GM18499 (cell line): Measurements from ENCODE around the gene IL12B.

Experiments
- ATAC-seq: cut with Tn5 transposase; IDR thresholded peaks from one replicate; pipeline ENCODE4 v1.9.1; 2021; ENCODE audit warnings: moderate number of reproducible peaks; ENCODE audit not compliant: insufficient read depth, unreplicated experiment

The IL12B gene

DNA sequence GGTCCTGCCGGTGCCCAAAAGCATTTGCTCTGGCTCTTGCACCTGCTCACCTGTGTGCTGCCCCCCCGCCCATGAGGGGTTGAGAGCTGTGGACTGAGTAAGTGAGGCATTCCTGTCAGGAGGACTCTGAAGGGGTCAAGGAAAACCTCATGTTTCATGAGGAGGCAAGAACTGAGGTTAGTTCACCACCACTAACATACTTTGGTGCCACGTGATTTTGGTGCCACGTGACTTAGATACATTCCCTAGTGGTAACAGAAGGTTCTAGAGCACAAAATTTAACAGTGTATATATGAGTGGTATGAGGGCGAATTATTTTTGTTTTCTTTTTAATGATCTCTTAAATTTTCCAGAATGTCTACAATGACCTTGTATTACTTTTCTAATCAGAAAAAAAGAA is 6.3 kb upstream of the IL12B start:
- no peak for ATAC-seq

DNA sequence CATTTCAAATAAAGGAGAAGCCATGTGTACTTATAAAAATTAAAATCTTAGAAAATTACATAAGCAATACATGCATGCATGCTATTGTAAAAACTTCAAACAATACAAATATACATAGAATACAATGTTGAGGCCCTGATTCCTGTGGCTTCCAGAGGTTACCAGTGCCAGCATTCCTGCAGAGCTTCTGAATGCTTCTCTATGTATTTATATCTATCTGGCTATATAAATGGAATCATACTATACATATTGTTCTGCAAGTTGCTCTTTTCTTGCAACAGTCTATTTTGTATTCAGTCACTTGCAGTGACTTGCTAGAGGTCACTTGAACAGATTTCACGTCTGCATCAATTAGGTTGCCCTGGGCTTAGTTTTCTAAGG is 3.2 kb upstream of the IL12B start:
- no peak for ATAC-seq

DNA sequence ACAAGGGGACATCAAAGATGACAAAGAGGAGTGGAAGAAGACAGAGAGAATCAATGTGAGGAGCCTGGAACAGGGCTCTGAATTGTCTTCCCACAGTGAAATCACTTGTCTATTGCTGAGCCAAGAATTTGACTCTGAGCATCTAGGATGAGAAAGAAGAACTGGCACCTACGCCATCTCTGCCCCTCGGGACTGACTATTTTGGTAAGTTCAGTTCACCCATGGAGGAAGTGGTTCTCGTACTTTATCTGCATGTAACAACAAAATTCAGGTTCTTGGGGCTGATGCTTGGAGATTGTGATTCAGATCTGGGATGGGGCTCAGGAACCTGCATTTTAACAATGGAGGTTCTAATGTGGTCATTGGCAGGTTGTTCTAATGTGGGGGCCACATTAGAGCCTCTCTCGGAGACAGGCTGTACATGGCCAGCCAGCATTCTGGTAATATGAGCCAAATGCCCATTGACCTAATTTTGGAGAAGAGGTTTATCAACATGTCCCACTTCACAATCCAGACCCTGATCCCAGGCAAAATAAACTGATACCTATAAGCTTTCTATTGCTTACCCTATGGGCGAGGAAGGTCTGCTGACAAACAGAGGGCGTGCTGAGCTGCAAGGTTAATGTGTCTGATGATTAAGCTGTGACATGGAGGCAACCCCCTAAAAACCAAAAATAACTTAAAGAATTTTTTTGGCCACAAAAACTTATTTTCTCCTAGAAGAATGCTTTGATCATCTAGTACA is 2.7 kb upstream of the IL12B start:
- ATAC-seq = no peak

DNA sequence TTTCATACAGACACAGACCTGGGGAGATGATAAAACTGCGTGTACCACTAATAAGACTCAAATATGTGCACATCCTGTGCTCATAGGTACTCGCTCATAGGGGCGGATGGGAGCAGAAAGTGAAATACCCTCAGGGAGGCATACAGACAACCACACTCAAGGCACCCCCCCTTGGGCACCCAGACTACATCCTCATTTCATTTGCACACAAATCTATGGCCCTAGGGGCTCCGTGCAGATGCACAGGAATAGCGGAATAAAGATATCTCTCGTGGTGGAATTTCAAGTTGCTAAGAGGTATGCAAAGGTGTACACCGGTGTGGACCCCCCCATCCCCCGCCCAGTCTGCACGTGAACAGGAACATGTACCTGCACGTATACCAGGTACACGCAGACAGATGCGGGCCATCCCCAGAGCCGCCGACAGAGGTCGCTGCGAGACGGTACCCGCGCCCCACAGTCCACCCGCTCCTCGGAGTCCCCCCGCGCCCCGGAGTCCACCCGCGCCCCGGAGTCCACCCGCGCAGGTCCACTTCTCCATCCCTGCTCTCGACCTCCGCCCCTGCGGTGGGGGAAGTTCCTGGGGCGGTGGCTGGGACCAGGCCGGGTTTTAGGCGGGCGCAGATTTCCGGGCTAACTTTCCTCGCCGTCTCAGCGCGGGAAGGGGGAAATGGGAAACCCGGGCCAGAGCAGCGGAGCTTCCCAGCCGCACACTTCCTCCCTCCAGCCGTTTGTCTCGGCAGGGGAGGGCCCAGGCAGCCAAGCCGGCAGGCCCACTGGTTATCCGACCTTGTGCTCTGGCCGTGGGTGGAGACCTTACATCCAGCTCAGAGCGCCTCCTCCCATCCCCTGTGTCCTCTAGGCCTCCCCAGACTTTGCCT is 1.0 kb upstream of the IL12B start:
- ATAC-seq = no peak

DNA sequence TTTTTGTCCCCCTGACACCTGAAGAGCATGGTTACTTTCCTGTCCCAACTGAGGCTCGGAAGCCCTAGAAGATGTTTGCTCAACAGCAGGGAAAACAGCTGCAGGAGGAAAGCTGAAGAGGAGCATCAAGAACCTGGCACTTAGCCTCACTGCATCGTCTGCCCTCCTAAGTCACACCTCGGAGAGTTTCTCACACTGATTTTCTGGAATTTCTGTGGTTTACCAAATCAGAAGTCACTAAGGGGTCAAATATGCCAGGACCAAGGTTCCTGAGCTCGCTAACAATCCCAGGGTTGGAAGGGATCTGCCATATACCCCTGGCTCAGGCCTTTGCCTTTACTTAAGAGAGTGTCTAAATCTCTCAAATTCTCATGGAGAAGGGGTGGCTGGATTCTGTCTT is 5.3 kb downstream of the IL12B start:
- no peak for ATAC-seq

DNA sequence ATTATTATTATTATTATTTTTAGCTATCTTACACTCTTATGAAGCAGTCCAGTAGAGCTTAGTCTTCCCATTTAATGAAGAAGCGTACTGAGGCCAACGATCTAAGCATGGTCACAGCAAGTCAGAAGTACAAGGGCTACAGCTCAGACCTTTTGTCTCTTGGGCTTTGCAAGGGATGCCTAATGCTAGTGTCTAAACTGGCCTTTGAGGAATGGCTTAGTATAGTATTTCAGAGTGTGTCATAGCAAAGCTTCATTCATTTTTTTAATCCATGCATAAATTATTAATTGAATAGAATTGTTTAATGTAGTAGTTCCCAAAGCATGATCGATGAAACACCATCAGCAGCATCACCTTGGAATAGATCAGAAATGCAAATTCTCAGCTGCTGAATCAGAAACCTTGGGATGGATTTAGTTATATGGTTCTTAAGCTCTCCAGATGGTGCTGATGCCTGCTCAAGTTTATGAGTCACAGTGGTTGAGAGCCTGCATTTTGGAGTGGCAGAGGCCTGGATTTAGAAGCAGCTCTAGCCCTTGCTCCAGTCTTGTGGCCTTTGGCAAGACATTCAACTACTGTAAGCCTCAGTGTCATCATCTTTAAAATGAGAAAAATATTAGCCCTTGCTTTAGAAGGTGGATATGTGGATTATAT is 6.1 kb downstream of the IL12B start:
- ATAC-seq = no peak

DNA sequence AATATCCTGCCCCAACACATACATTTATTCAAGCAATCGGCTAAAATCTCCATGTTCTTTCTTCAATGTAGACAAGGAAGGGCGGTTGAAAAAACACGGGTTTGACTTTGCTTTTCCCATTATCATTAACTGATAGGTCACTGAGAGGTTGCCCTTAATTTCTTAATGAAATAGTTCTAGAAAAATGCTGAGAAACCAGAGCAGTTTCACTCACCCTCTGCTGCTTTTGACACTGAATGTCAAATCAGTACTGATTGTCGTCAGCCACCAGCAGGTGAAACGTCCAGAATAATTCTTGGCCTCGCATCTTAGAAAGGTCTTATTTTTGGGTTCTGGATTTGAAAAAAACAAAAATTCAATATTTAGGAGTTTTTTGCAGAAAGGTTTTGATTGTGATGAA is 8.1 kb downstream of the IL12B start:
- no peak for ATAC-seq

DNA sequence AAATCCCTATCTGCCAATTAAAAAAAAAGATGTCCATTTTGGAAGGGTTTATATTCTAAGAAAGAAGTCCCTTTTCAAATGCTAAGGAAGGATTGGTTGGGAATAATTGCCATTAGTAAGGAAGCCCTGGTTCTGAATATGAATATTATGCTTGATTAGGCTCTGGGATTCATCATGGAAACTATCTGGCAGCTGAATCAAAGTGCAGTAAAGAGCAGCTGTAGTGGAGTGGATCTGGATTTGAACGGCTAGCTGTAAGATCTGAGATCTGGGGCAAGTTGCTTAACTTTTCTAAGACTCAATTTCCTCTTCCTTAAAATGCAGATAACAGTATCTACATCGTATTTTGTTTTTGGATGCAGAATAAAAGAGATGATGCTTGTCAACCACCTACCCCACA is 10.5 kb downstream of the IL12B start:
- ATAC-seq = no peak

DNA sequence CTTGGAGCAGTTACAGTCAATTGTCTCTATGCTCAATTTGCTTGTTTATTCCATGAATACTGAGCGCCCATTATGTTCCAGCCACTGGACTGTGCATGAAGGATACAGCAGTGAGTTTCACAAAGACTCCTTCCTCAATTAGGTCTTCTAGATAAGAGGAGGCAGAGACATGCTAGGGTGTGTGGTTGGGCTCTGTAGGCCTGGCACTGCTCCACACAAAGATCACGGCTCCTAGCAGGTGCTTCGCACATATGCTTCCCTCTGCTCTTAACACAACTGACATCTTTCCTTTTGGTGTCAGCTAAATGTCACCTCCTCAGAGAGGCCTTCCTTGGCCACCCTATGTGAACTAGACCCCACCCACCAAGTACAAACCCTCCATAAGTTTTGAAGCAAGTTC is 10.9 kb downstream of the IL12B start:
- no peak for ATAC-seq

DNA sequence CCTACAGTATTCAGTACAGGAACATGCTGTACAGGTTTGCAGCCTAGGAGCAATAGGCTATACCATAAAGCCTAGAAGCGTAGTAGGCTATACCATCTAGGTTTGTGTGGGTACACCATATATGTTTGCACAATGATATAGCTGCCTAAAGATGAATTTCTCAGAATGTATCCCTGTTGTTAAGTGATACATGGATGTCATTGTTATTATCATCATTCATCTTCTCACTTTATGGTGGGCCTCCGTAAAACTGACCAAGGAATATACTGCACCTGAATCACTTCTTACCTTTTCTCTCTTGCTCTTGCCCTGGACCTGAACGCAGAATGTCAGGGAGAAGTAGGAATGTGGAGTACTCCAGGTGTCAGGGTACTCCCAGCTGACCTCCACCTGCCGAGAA is 11.8 kb downstream of the IL12B start:
- ATAC-seq = no peak

DNA sequence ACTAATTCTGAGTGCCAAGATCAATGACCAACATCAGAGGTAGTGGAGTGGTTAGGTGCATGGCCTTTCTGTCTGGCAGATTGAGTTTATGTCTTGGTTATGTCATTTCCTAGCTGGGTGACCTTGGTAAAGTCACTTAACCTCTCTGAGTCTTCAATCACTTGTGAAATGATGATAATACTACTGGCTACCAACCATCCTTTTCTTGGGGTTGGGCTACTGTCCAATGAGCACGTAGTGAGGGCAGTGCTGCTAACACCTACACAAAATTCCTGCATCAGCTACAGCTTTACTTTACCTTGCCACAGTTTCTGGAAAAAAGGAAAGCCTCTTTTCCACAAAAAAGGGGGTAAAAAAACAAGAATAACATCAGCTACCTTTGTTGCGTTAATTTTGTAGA is 12.4 kb downstream of the IL12B start:
- no peak for ATAC-seq

DNA sequence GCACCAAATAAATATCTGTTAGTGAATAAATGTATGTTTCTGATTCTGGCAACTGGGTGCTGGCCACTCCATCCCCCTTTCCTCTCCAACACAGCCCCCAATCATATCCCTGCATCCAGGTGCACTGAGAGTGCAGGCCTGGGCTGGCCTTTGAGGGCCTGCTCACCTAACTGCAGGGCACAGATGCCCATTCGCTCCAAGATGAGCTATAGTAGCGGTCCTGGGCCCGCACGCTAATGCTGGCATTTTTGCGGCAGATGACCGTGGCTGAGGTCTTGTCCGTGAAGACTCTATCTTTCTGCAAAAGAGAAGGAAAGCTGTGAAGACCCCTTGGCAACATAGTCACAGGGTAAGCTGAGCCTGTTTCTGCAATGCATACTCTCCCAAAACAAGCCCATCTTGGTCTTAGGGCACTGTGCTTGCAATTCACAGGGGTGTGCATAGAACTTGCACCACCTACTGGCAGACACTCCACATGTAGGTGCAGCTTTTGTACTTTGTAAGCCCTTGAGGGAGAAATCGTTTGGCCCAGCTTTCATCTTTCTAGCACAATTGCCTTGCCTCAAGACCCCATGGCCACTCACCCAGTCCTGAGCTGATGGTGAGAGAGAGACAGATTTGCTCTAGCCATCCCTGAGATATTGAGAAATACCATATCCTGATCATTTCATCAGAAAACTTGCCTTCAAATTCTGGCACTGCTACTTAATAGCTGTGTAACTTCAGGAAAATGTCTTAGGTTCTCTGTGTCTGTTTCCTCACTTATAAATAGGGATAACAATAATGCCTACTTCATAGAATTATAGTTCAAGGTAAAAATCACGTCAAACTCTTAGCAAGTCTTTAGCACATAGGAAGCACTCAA is 13.5 kb downstream of the IL12B start:
- no peak for ATAC-seq

DNA sequence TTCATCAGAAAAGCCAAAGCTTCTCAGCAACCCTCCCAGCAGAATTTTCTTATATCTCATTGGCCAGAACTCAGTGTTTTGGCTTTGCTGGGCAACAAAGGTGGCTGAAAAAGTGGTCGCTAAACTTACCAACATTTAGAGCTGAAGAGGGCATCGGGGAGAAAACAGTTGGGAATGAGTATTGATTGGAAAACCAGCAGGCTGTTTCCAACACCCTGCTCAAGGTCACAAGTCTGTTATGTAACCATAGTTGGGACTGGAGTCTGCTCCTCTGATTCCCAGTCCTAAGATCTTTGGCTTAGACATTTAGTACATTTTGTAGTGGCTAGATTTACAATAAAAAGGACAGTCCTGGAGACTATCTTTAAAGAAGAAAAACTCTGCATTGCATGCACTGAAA is 17.1 kb downstream of the IL12B start:
- no peak for ATAC-seq

DNA sequence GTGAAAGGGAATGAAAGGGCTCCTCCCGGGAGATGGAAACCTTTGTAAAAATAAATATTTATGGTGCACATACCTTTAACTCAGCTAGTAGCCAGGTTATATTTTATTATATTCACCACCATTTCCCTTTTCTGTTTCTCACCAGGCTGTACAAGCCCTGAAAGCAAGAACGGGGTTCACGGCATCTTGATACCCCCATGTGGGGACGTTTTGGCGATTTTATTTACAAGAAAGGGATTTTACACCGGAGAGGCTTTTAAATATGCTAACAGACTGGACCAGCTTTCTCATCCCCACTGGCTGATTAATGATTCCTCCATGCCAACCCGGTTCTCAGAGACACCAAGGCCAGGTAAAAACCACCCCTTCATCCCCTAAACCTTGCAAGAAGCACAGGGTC is 19.2 kb downstream of the IL12B start:
- no peak for ATAC-seq

DNA sequence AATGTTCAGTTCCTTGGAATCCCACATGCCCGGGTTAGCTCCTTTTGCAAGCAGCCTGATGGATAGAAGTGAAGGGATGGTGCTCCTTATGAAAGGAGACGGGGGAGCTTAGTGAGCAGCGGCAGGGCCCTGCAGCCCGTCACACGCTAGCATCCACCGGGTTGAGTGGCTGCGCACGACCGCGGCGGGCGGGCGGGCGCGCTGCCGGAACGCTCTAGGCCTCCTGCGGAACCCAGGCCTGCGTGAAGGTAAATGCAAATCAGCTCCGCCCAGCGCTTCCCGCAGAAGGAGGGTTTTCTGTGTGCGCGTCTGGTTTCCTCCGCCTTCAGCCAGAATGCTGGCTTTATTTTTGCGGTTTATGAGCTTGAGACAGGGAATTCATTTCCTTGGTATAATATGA is 19.8 kb downstream of the IL12B start:
- ATAC-seq = no peak

DNA sequence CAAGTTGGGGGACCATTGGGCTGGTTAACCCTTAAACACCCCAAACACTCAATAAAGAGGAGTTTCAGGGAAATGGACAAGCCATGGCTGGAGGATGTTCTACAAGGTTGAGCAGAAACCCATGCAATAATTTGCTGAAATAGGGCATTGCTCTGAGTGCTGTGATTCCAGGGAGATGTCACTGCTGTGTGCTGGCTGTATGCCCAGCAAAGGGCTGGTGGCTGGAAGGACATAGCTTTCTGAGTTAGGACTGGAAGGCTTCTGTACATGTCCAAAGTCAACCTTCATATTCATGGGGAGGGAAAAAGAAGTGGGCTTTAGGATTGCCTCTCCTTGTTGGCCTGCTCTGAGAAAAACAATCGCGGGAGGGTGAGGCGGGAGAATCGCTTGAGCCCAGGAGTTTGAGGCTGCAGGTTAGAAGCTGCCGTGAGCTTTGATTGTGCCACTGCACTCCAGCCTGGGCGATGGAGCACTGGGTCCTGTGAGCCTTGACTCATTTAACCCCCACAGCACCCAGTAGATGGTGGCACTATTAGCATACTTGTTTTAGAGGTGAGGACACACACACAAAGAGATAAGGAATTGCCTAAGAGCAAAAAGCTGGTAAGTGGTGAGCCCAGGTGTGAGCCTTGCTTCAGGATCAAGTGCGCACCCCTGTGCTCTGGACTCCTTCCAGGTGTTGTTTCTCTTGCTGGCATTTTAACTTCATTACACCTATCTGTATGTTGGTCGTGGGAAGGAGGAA is 20.4 kb downstream of the IL12B start:
- no peak for ATAC-seq

DNA sequence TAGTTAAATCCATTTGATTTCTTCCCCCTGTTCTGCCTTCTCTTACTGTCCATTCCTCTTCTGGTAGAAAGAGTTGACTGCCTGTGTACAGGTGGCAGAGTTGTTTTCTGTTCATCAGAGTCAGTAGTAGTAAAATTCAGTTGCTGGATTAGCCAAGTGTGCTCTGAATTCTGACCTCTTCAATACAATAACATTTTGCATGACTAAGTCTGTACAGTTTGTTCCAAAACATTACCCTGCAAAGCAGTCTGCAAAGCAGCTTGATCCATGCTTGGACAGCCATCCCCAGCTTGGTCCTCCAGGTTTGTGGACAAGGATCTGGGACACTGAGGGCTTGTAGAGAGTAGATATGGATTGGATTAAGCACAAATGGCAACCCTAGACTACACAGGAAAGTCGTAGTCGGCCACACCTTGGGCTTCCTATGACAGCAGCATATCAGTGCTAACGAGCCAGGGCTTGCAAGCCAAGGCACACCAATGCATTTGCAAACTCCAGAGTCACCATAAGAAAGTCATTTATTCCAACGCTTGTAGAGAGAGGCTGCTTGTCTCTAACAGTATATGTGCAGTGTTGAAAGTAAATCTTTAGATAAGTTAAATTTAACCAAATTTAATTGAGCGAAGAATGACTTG is 25.2 kb downstream of the IL12B start:
- no peak for ATAC-seq

DNA sequence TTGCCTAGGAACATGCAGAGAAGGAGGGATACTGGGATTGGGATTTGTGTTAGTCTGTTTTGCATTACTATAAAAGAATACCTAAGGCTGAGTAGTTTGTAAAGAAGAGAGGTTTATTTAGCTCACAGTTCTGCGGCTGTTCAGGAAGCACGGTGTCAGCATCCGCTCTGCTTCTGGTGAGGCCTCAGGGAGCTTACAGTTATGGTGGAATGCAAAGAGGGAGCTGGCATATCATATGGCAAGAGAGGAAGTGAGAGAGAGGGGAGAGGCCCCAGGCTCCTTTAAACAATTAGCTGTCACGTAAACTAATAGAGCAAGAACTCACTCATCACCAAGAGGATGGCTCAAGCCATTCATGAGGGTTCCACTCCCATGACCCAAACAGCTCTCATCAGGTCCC is 27.0 kb downstream of the IL12B start:
- no peak for ATAC-seq
